Measurements from ENCODE around the gene FRG1. TPM values are rescaled to one million over a fixed set of nuclear protein-coding genes. Genes with fewer than 3 reads are reported as not detected.
"Not testable (repeated sequence)": the region's sequence is repeated elsewhere in the genome, so short reads cannot be mapped to it uniquely, and the experiment has no call there.

FRG1 gene
- total RNA-seq, 1 donor from 2014 or later = 34.9 TPM

DNA sequence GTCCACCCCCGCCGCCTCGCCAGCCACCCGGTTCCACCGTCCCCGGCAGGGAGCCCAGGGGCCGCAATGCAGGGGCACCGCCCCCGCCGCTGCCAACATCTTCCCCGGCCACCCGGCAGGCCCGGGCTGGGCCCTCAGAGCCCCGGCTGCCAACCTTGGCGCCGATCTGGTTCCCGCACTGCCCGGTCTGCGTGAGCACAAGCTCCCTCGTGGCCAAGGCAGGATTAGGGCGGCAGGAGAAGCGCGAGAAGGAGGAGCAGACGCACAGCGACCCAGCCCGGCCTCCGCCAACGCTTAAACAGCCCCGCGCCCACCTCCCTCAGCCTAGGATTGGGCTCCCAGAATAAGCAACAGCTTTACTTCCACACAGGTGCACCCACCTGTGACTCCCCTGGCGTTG is 44.0 kb downstream of the FRG1 start:
- DNase-seq (ENCODE audit: low spot score) = not testable (repeated sequence)

GRCh38 chr4:189985651-189986243 is 45.1 kb downstream of the FRG1 start:
- not testable (repeated sequence) for DNase-seq (ENCODE audit: low spot score)

GRCh38 chr4:189988877-189989431 is 48.3 kb downstream of the FRG1 start:
- no peak for DNase-seq (ENCODE audit: low spot score)

DNA sequence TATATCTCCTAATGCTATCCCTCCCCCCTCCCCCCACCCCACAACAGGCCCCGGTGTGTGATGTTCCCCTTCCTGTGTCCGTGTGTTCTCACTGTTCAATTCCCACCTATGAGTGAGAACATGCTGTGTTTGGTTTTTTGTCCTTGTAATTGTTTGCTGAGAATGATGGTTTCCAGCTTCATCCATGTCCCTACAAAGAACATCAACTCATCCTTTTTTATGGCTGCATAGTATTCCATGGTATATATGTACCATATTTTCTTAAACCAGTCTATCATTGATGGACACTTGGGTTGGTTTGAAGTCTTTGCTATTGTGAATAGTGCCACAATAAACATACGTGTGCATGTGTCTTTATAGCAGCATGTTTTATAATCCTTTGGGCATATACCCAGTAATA is 49.3 kb downstream of the FRG1 start:
- not testable (repeated sequence) for DNase-seq (ENCODE audit: low spot score)

Other genes starting within 250 kb of the FRG1 start
- gene FRG2, start 86.4 kb downstream of the FRG1 start, total RNA-seq = not detected
- gene DBET, start 123.6 kb downstream of the FRG1 start, total RNA-seq = not detected
- gene DUX4, start 232.9 kb downstream of the FRG1 start, total RNA-seq = not detected